ENCODE data around the gene CYSTM1. TPM values are rescaled to one million over a fixed set of nuclear protein-coding genes. Genes with fewer than 3 reads are reported as not detected.

CYSTM1 gene
- total and polyA plus RNA-seq, 2 donors (not counting 1 experiment from before 2014, with no cell fraction given), result 6.2 to 17.0 TPM

DNA sequence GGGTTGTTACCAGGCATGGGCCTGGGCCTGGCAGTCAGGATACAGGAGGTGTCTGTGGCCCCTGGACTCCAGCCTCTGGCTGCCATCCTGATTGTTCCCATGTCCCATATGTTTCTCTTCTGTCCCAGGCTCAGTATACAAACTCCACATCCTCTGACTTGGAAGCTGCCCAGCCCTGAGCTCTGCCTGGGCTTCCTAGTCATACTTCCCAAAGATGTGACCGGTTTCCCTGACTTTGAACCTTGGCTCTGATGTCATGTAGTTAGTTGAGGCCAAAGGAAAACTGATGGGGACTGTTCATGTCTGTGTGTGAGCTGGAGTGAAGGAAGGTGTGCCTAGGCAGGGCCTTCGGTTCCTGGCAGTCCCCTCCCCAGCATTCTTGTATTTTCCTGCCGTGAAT, 50.4 kb downstream of the CYSTM1 start:
- H2AFZ ChIP-seq (ENCODE audit: insufficient read depth, low read depth, low read length, poor library complexity, severe bottlenecking), result no peak overlapping the region
- no peaks in the 10 kb centered on the region for H3K27me3 Mint-ChIP-seq
- H4K20me1 ChIP-seq (ENCODE audit: control insufficient read depth, insufficient read depth, low read length, poor library complexity, severe bottlenecking), result no peaks in the 10 kb centered on the region
- TF ChIP-seq CTCF (IDR thresholded peaks at IDR 0.05) (no peak), EZH2 (IDR thresholded peaks at IDR 0.05; ENCODE audit: borderline replicate concordance, insufficient read depth, low read depth, low read length, poor library complexity, severe bottlenecking) (no peak)
- no peaks in the 10 kb centered on the region for H3K27me3 ChIP-seq (replicated peaks in 1 of 4; ENCODE audit: control extremely low read depth in 1 of 4, control insufficient read depth in 3 of 4, insufficient read depth in 4 of 4, low read length in 3 of 4)
- no peaks in the 10 kb centered on the region for H3K4me1 Mint-ChIP-seq
- DNase-seq (no peak), ATAC-seq (ENCODE audit: low read depth) (no peak)
- H3K9me3 Mint-ChIP-seq (ENCODE audit: insufficient read depth), result no peaks in the 10 kb centered on the region
- H3K9me3 ChIP-seq (ENCODE audit: control extremely low read depth in 1 of 3, control insufficient read depth in 2 of 3, insufficient read depth in 1 of 3, low read length in 2 of 3), result no peaks in the 10 kb centered on the region
- WGBS (ENCODE audit: insufficient coverage), result 100% methylated on average over 1 of the region's 3 CpGs
- H3K27ac Mint-ChIP-seq, result no peak overlapping the region
- H3K4me1 ChIP-seq (ENCODE audit: control insufficient read depth in 2 of 2, insufficient read depth in 2 of 2, low read length in 2 of 2), result no peaks in the 10 kb centered on the region
- no peak overlapping the region for H3K27ac ChIP-seq (ENCODE audit: low read length in 2 of 2)
- ChIA-PET CTCF (no interaction called here), POLR2A (no interaction called here)
- H3K36me3 ChIP-seq (replicated peaks in 1 of 2; ENCODE audit: control extremely low read depth in 1 of 2, control insufficient read depth in 1 of 2, extremely low read depth in 1 of 2, insufficient read depth in 2 of 2, low read length in 1 of 2), result no peaks in the 10 kb centered on the region
- H3K4me3 ChIP-seq (ENCODE audit: control extremely low read depth in 1 of 5, extremely low read depth in 1 of 5, insufficient read depth in 1 of 5, low read depth in 2 of 5, low read length in 4 of 5), result no peak overlapping the region
- intact Hi-C loops (cut with micrococcal nuclease), result no loop called here
- H3K4me2 ChIP-seq (replicated peaks; ENCODE audit: low read depth, low read length, poor library complexity, severe bottlenecking), result no peak overlapping the region
- no peak overlapping the region for H3K9ac ChIP-seq (ENCODE audit: low read length)
- no peaks in the 10 kb centered on the region for H3K79me2 ChIP-seq (ENCODE audit: control insufficient read depth, insufficient read depth, low read length)
- H3K4me3 Mint-ChIP-seq, result no peak overlapping the region

- H3K27me3 ChIP-seq (replicated peaks in 1 of 4; ENCODE audit: control extremely low read depth in 1 of 4, control insufficient read depth in 3 of 4, insufficient read depth in 4 of 4, low read length in 3 of 4), result no peaks in the 10 kb centered on the region
- no peaks in the 10 kb centered on the region for H3K9me3 ChIP-seq (ENCODE audit: control extremely low read depth in 1 of 3, control insufficient read depth in 2 of 3, insufficient read depth in 1 of 3, low read length in 2 of 3)
- Mint-ChIP-seq H3K27ac (no peak overlapping the region), H3K4me3 (no peak overlapping the region), H3K9me3 (ENCODE audit: insufficient read depth) (no peaks in the 10 kb centered on the region), H3K4me1 (no peaks in the 10 kb centered on the region), H3K27me3 (no peaks in the 10 kb centered on the region)
- WGBS (ENCODE audit: insufficient coverage), result 94% methylated on average over 2 of the region's 2 CpGs
- no peak overlapping the region for H3K4me2 ChIP-seq (replicated peaks; ENCODE audit: low read depth, low read length, poor library complexity, severe bottlenecking)
- no peak for DNase-seq
- no peaks in the 10 kb centered on the region for H3K36me3 ChIP-seq (replicated peaks in 1 of 2; ENCODE audit: control extremely low read depth in 1 of 2, control insufficient read depth in 1 of 2, extremely low read depth in 1 of 2, insufficient read depth in 2 of 2, low read length in 1 of 2)
- ChIA-PET CTCF (no interaction called here), POLR2A (no interaction called here)
- intact Hi-C loops (cut with micrococcal nuclease), result no loop called here
- no peaks in the 10 kb centered on the region for H4K20me1 ChIP-seq (ENCODE audit: control insufficient read depth, insufficient read depth, low read length, poor library complexity, severe bottlenecking)
- H2AFZ ChIP-seq (ENCODE audit: insufficient read depth, low read depth, low read length, poor library complexity, severe bottlenecking), result no peak overlapping the region
- H3K79me2 ChIP-seq (ENCODE audit: control insufficient read depth, insufficient read depth, low read length), result no peaks in the 10 kb centered on the region
- no peak for ATAC-seq (ENCODE audit: low read depth)
- no peak overlapping the region for H3K9ac ChIP-seq (ENCODE audit: low read length)
- H3K27ac ChIP-seq (ENCODE audit: low read length in 2 of 2), result no peak overlapping the region
- no peak for TF ChIP-seq CTCF (IDR thresholded peaks at IDR 0.05)
- TF ChIP-seq EZH2 (IDR thresholded peaks at IDR 0.05; ENCODE audit: borderline replicate concordance, insufficient read depth, low read depth, low read length, poor library complexity, severe bottlenecking), result no peak
- H3K4me3 ChIP-seq (ENCODE audit: control extremely low read depth in 1 of 5, extremely low read depth in 1 of 5, insufficient read depth in 1 of 5, low read depth in 2 of 5, low read length in 4 of 5), result no peak overlapping the region
- H3K4me1 ChIP-seq (ENCODE audit: control insufficient read depth in 2 of 2, insufficient read depth in 2 of 2, low read length in 2 of 2), result no peaks in the 10 kb centered on the region
Observed at GRCh38 chr5:140227046-140227445, 52.1 kb downstream of the CYSTM1 start.

Measured in B cell (primary cell).